CD4-positive, alpha-beta memory T cell (primary cell): ENCODE measurements around the gene TNS1. TPM values are rescaled to one million over a fixed set of nuclear protein-coding genes. Genes with fewer than 3 reads are reported as not detected.

ENCODE experiments used
- CTCF ChIA-PET: fragments of 350-600 bp; sonication (Branson Sonifier 250); formaldehyde crosslinking; loops from one replicate; lab custom pipeline; 2021; ENCODE audit warnings: inconsistent platforms; ENCODE audit not compliant: partially characterized antibody; lab: Charles Lee
- POLR2A ChIA-PET: fragments of 350-600 bp; sonication (Branson Sonifier 250); formaldehyde crosslinking; loops from one replicate; lab custom pipeline; 2021; ENCODE audit not compliant: partially characterized antibody; lab: Charles Lee
- DNase-seq, 5 donors: peaks; one replicate each; pipeline versions ENCODE4 v3.0.0 to v3.0.0-alpha.2; 2020 to 2022; ENCODE audit warnings: mixed read lengths in 1 of 5
- H3K27ac ChIP-seq: one replicate; pipeline ENCODE4 v1.7.0; 2013; ENCODE audit warnings: low read depth, low read length
- H3K27me3 ChIP-seq: 2 replicates; pipeline ENCODE4 v1.7.0; 2013; ENCODE audit warnings: mild to moderate bottlenecking, low read length, moderate library complexity; ENCODE audit not compliant: insufficient read depth
- H3K36me3 ChIP-seq: 2 replicates; pipeline ENCODE4 v1.7.0; 2013; ENCODE audit warnings: mild to moderate bottlenecking, low read length, moderate library complexity; ENCODE audit not compliant: insufficient read depth
- H3K4me1 ChIP-seq: 2 replicates; pipeline ENCODE4 v1.7.0; 2013; ENCODE audit warnings: mild to moderate bottlenecking, low read length, moderate library complexity; ENCODE audit not compliant: insufficient read depth
- H3K4me3 ChIP-seq, 2 donors: one replicate each; pipeline ENCODE4 v1.7.0; 2013; ENCODE audit warnings: low read length in 2 of 2, mild to moderate bottlenecking in 1 of 2
- H3K9me3 ChIP-seq, 2 donors: one replicate each; pipeline ENCODE4 v1.7.0; 2013; ENCODE audit warnings: low read length in 2 of 2, control low read depth in 1 of 2; ENCODE audit not compliant: control insufficient read depth in 1 of 2
- H3K27ac Mint-ChIP-seq, 7 donors: one replicate each; pipeline ENCODE4 v1.8.0; 2020 to 2021; ENCODE audit warnings: mixed read lengths in 7 of 7, mild to moderate bottlenecking in 6 of 7, inconsistent platforms in 3 of 7, moderate library complexity in 3 of 7
- H3K27me3 Mint-ChIP-seq, 2 donors: one replicate each; pipeline ENCODE4 v1.8.0; 2020 to 2021; ENCODE audit warnings: mixed read lengths in 2 of 2
- H3K36me3 Mint-ChIP-seq, 2 donors: one replicate each; pipeline ENCODE4 v1.8.0; 2020 to 2021; ENCODE audit warnings: mixed read lengths in 2 of 2, inconsistent platforms in 1 of 2, mild to moderate bottlenecking in 1 of 2
- H3K4me1 Mint-ChIP-seq, 4 donors: one replicate each; pipeline ENCODE4 v1.8.0; 2020 to 2021; ENCODE audit warnings: mixed read lengths in 4 of 4, mild to moderate bottlenecking in 1 of 4
- H3K4me3 Mint-ChIP-seq, 8 donors: one replicate each; pipeline ENCODE4 v1.8.0; 2020 to 2021; ENCODE audit warnings: mixed read lengths in 8 of 8, mild to moderate bottlenecking in 7 of 8, moderate library complexity in 6 of 8, inconsistent platforms in 3 of 8
- H3K9me3 Mint-ChIP-seq, 8 donors: one replicate each; pipeline ENCODE4 v1.8.0; 2020 to 2021; ENCODE audit warnings: mixed read lengths in 8 of 8, mild to moderate bottlenecking in 5 of 8, inconsistent platforms in 3 of 8, moderate library complexity in 1 of 8
- intact Hi-C: fragments of 100-400 bp; cut with micrococcal nuclease; formaldehyde crosslinking; loops from one replicate; pipeline ENCODE4 v1.15.1; 2023
- polyA plus RNA-seq, 2 donors: library from polyadenylated mRNA; unstranded; fragments of 300-500 nt; fragmentation: Illumina TruSeq; gene quantifications; one replicate each; pipeline ENCODE4 v1.2.3, GENCODE V29; 2021
- total RNA-seq, 2 experiments: library from RNA; stranded (reverse); gene quantifications; one replicate each; pipeline ENCODE4 v1.2.3, GENCODE V29; 2021

TNS1 gene
- total and polyA plus RNA-seq, 4 experiments from 2014 or later: 0.78 to 1.2 TPM; not detected in 2

DNA sequence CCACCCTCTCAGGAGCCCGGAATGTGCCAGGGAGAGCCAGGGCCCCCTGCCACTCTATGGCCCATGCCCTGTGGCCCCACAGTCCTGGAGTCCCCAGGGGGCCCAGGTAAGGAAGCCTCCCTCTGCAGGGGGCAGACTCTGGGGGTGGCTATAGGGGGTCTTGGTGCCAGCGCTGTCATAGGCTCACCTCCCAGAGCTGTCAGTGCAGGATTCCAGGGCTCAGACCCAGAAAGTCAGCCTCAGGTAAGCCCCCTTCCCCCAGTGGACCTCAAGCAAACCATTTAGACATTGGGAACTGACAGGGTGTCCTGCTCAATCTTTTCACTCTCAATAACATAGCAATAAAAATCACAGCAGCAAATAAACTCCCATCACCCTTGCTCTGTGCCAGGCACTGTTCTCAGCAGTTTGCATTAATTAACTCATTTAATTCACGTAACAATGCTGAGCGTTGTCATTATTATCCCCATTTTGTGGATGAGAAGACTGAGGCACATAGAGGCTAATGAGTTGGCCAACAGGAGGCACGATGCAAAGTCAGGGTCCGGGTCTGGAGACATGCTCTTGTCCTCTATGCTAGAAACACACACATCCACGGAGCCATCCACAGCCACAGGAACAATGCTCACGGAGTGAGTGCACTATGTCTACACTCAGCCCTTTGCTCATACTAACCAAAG, 79.6 kb downstream of the TNS1 start:
- H3K36me3 ChIP-seq: no peaks in the 10 kb centered on the region
- intact Hi-C loops: no loop called here

DNA sequence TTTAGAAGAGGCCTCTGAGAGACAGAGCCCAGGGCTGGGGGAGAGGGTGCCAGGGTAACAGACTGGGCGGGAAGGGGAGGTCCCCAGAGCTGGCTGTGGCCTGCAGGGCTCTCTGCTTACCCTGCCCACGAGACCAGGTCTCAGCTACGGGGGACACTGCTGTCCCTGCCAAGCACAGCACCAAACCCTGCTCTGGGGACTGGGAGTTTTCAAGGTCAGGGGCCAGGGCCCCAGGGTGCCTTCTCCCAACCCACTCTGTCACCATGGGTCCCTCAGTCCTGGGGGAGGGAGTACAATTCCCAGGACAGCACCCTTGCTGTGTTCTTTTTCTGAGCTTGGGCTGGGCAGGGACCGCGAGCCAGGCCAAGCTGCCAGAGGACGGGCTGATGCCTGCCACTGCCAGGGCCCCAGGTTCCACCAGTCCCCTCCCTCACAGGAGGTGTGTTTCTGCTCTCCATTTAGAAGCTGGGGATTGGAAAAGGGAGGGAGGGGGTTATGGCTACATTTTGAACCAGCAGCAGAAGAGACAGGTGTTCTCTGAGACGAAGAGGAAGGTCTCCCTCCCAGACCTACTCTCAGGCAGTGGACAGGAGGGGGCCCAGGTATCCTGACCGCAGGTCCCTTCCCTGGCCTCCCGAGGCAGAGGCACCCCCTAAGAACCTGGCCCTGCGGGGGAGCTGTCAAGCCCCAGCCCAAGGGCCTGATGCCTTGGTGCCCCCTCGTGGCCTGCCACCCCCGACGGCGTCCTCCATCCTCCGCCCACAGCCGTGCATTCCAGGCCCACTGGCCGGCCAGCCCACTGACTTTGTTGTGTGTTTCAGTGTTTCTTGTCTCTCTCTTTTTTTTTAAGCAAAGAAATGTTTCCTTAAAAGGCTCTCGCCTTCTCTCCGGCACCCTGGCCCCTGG, 80.4 kb downstream of the TNS1 start:
- no peaks in the 10 kb centered on the region for H3K36me3 ChIP-seq
- POLR2A ChIA-PET: no interaction called here
- intact Hi-C loops: no loop called here
- CTCF ChIA-PET: no interaction called here
- H3K9me3 ChIP-seq: no peaks in the 10 kb centered on the region
- Mint-ChIP-seq H3K9me3 (no peaks in the 10 kb centered on the region), H3K27me3 (peaks cover 1 to 4% of the 10 kb centered on the region in 2 donors), H3K4me3 (no peak overlapping the region), H3K4me1 (no peaks in the 10 kb centered on the region), H3K27ac (no peak overlapping the region), H3K36me3 (no peaks in the 10 kb centered on the region)
- no peak for DNase-seq
- no peaks in the 10 kb centered on the region for H3K4me1 ChIP-seq
- H3K27ac ChIP-seq: no peak overlapping the region
- no peak overlapping the region for H3K4me3 ChIP-seq
- no peaks in the 10 kb centered on the region for H3K27me3 ChIP-seq

More for the DNA sequence above, 79.6 kb downstream of the TNS1 start:
- ChIA-PET CTCF (no interaction called here), POLR2A (no interaction called here)
- H3K27me3 ChIP-seq: no peaks in the 10 kb centered on the region
- H3K27ac ChIP-seq: no peak overlapping the region
- H3K4me1 Mint-ChIP-seq: no peaks in the 10 kb centered on the region
- no peaks in the 10 kb centered on the region for H3K4me1 ChIP-seq
- no peaks in the 10 kb centered on the region for H3K9me3 ChIP-seq
- DNase-seq: no peak
- peaks cover 0 to 1% of the 10 kb centered on the region in 2 donors for H3K27me3 Mint-ChIP-seq
- H3K9me3 Mint-ChIP-seq: no peaks in the 10 kb centered on the region
- H3K4me3 ChIP-seq: no peak overlapping the region
- H3K27ac Mint-ChIP-seq: no peak overlapping the region
- no peaks in the 10 kb centered on the region for H3K36me3 Mint-ChIP-seq
- no peak overlapping the region for H3K4me3 Mint-ChIP-seq

DNA sequence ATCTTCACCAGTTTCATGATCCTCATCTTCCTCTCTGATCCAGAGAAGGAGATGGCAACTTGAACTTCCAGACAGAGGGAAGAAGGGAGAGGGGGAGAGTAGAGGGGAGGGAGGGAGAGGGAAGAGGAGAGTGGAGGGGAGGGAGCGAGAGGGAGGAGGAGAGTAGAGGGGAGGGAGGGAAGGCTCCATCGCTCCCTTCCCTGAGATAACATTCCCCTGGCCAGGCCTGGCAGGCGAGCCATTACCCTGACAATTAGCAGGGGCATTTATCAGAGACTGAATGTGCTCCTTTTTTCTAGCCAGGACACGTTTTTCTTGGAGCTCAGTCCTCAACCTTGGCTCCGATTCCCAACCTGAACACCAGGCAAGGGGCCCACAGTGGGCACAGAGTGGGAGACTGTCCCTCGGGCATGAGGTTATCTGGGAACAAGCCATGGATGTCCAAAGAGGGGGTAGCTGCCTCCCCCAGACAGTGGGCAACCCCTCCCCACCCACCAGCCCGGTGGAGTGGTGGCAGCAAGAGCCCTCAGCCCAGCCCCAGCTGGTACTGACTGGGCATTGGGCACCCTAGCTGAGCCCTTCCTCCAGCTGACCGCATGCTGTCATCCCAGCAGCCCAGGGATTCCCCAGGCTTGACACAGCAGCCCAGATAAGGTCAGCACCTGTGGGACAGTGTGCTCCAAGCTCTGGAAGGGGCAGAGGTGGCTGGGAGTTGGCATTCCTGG, 81.8 kb downstream of the TNS1 start:
- Histone ChIP-seq H3K36me3 (no peaks in the 10 kb centered on the region), H3K27me3 (no peaks in the 10 kb centered on the region), H3K4me3 (no peak overlapping the region), H3K4me1 (no peaks in the 10 kb centered on the region), H3K9me3 (no peaks in the 10 kb centered on the region), H3K27ac (no peak overlapping the region)
- Mint-ChIP-seq H3K27me3 (peaks cover 3 to 8% of the 10 kb centered on the region in 2 donors), H3K4me3 (no peak overlapping the region), H3K4me1 (no peaks in the 10 kb centered on the region), H3K27ac (no peak overlapping the region), H3K9me3 (no peaks in the 10 kb centered on the region), H3K36me3 (no peaks in the 10 kb centered on the region)
- intact Hi-C loops: no loop called here
- CTCF ChIA-PET: interaction anchor here (0.8 kb wide), 1 partner anchor 134 kb away, joined by 3 read pairs; no protein-coding TSS in a partner anchor
- no peak for DNase-seq
- POLR2A ChIA-PET: no interaction called here

DNA sequence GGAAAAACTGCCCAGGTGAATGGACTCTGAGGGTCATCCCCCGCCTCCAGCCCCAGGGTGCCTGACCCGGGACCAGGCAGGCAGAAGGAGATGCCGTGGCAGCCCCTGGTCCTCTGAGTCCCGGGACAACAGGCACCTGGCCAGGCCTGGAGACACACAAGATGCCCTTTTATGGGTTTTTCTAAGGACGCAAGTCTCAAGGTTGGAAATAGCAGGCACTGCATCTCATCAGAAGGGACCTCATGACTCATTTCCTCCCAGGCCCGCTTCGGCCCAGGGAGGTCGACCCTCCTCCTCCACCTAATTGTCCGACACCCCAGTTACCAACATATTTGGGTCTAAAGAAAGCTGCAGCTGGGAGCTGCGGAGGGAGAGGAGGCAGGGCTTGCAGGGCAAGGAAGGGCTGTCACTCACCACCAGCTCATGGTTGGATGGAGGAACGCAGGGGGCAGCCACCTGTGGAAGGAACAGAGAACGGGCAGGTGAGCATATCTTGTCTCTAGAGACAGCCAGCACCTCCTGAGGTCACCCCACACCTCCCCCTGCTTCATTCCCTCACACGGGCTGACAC, 82.9 kb downstream of the TNS1 start:
- intact Hi-C loops: no loop called here
- H3K27ac Mint-ChIP-seq: no peak overlapping the region
- no peak for DNase-seq
- H3K4me1 Mint-ChIP-seq: no peaks in the 10 kb centered on the region
- Histone ChIP-seq H3K4me1 (no peaks in the 10 kb centered on the region), H3K9me3 (no peaks in the 10 kb centered on the region), H3K36me3 (no peaks in the 10 kb centered on the region), H3K27ac (no peak overlapping the region), H3K4me3 (no peak overlapping the region), H3K27me3 (no peaks in the 10 kb centered on the region)
- no peaks in the 10 kb centered on the region for H3K36me3 Mint-ChIP-seq
- peaks cover 6 to 8% of the 10 kb centered on the region in 2 donors for H3K27me3 Mint-ChIP-seq
- POLR2A ChIA-PET: no interaction called here
- CTCF ChIA-PET: no interaction called here
- no peak overlapping the region for H3K4me3 Mint-ChIP-seq
- peaks cover 0 to 2% (median 0%) of the 10 kb centered on the region in 8 donors for H3K9me3 Mint-ChIP-seq

DNA sequence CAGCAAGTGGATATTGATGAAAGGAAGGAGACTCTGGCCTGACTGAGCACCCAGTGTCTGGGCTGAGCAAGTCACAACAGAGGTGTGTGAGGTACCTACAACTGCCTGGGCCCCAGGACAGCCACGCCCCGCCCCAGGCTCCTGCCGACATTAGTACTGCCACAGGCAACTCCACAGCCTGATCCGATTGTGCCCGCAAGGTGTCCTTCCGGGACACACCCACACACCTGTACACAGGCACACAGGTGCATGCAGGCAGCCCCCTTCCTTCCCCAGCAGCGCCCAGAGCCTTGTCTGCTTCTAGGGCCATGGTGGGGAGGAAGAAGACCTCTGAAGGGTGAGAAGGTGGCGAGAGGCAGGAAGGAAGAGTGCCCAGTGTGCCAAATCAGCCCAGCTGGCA, 83.6 kb downstream of the TNS1 start:
- Mint-ChIP-seq H3K27ac (no peak overlapping the region), H3K9me3 (peaks cover 0 to 2% (median 0%) of the 10 kb centered on the region in 8 donors), H3K36me3 (no peaks in the 10 kb centered on the region), H3K4me3 (no peak overlapping the region), H3K4me1 (no peaks in the 10 kb centered on the region), H3K27me3 (peaks cover 6 to 8% of the 10 kb centered on the region in 2 donors)
- Histone ChIP-seq H3K27ac (no peak overlapping the region), H3K27me3 (no peaks in the 10 kb centered on the region), H3K4me3 (no peak overlapping the region), H3K4me1 (no peaks in the 10 kb centered on the region), H3K36me3 (no peaks in the 10 kb centered on the region), H3K9me3 (no peaks in the 10 kb centered on the region)
- POLR2A ChIA-PET: no interaction called here
- intact Hi-C loops: no loop called here
- no peak for DNase-seq
- CTCF ChIA-PET: no interaction called here

DNA sequence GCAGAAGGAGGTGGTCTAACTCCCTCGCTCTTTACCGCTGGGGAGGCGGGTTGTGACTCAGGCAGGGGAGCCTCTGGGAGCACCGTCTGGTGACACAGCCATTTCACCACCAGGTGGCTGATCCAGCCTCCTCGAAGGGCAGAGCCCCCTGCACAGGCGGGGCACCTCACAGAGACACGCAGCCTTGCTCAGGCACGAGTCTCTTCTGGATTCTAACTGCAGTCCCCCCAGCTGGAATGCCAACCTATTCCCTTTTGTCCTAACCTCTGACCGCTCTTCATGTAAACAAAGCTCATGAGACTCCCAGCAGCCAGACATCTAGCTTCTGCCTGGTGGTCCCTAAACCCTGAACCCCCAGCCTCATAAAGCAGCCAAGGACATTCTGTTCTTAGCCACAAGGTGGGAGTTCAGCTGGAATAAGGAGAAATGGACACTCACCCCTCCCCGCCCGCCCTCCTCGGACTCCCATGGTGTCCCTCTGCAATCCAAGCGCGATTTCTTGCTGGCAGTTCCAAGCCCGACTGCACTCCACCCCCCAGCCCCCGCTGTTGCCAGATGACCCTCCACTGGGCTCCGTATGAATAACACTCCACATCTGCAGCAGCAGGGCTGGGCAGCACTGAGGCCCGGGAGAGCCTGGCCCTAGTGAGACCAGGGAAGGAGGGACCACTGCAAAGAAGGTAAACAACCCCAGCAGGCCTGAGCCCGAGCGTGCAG, 84.3 kb downstream of the TNS1 start:
- Mint-ChIP-seq H3K4me3 (no peak overlapping the region), H3K4me1 (no peaks in the 10 kb centered on the region), H3K27ac (no peak overlapping the region), H3K9me3 (peaks cover 0 to 2% (median 0%) of the 10 kb centered on the region in 8 donors), H3K27me3 (peaks cover 5 to 13% of the 10 kb centered on the region in 2 donors), H3K36me3 (no peaks in the 10 kb centered on the region)
- H3K36me3 ChIP-seq: no peaks in the 10 kb centered on the region
- no peak overlapping the region for H3K27ac ChIP-seq
- intact Hi-C loops: no loop called here
- H3K9me3 ChIP-seq: no peaks in the 10 kb centered on the region
- H3K27me3 ChIP-seq: no peaks in the 10 kb centered on the region
- POLR2A ChIA-PET: no interaction called here
- H3K4me1 ChIP-seq: no peaks in the 10 kb centered on the region
- CTCF ChIA-PET: no interaction called here
- no peak for DNase-seq
- H3K4me3 ChIP-seq: no peak overlapping the region
